Measurements from ENCODE around the gene FBXL5. TPM values are rescaled to one million over a fixed set of nuclear protein-coding genes. Genes with fewer than 3 reads are reported as not detected.

FBXL5 gene
- total RNA-seq, 1 donor = 157 TPM

GRCh38 chr4:15677507-15677988 is 22.4 kb upstream of the FBXL5 start:
- no peak overlapping the region for H3K4me3 ChIP-seq (ENCODE audit: low read depth, low read length)
- peak; percentile 65 for DNase-seq (ENCODE audit: low read depth)

GRCh38 chr4:15676899-15677298 is 21.7 kb upstream of the FBXL5 start:
- H3K4me3 ChIP-seq (ENCODE audit: low read depth, low read length) = no peak overlapping the region
- no peak for TF ChIP-seq CTCF (IDR thresholded peaks at IDR 0.05; ENCODE audit: insufficient read depth, low read depth, low read length)
- no peak for DNase-seq (ENCODE audit: low read depth)

More at GRCh38 chr4:15677507-15677988, 22.4 kb upstream of the FBXL5 start:
- no peak for TF ChIP-seq CTCF (IDR thresholded peaks at IDR 0.05; ENCODE audit: insufficient read depth, low read depth, low read length)

GRCh38 chr4:15676039-15676438 is 20.9 kb upstream of the FBXL5 start:
- DNase-seq (ENCODE audit: low read depth) = no peak
- no peak overlapping the region for H3K4me3 ChIP-seq (ENCODE audit: low read depth, low read length)
- TF ChIP-seq CTCF (IDR thresholded peaks at IDR 0.05; ENCODE audit: insufficient read depth, low read depth, low read length) = no peak

GRCh38 chr4:15675356-15675755 is 20.2 kb upstream of the FBXL5 start:
- no peak overlapping the region for H3K4me3 ChIP-seq (ENCODE audit: low read depth, low read length)
- DNase-seq (ENCODE audit: low read depth) = no peak
- no peak for TF ChIP-seq CTCF (IDR thresholded peaks at IDR 0.05; ENCODE audit: insufficient read depth, low read depth, low read length)

- no peak overlapping the region for H3K4me3 ChIP-seq (ENCODE audit: low read depth, low read length)
- DNase-seq (ENCODE audit: low read depth) = no peak
- TF ChIP-seq CTCF (IDR thresholded peaks at IDR 0.05; ENCODE audit: insufficient read depth, low read depth, low read length) = no peak
These were observed 19.8 kb upstream of the FBXL5 start for GRCh38 chr4:15674926-15675325.

GRCh38 chr4:15674046-15674445 is 18.9 kb upstream of the FBXL5 start:
- no peak for DNase-seq (ENCODE audit: low read depth)
- TF ChIP-seq CTCF (IDR thresholded peaks at IDR 0.05; ENCODE audit: insufficient read depth, low read depth, low read length) = no peak
- no peak overlapping the region for H3K4me3 ChIP-seq (ENCODE audit: low read depth, low read length)

GRCh38 chr4:15673337-15673736 is 18.2 kb upstream of the FBXL5 start:
- no peak for DNase-seq (ENCODE audit: low read depth)
- no peak for TF ChIP-seq CTCF (IDR thresholded peaks at IDR 0.05; ENCODE audit: insufficient read depth, low read depth, low read length)
- no peak overlapping the region for H3K4me3 ChIP-seq (ENCODE audit: low read depth, low read length)

All from fibroblast of villous mesenchyme (primary cell).